SU-DHL-6 (cell line): ENCODE measurements around the gene CAD.
"Not testable (repeated sequence)": the region's sequence is repeated elsewhere in the genome, so short reads cannot be mapped to it uniquely, and the experiment has no call there.

Source experiments
- H2AFZ ChIP-seq: fragments of 200-600 bp; sonication (generic); 2 replicates; pipeline ENCODE4 v1.6.1; 2014; ENCODE audit warnings: low read depth, mild to moderate bottlenecking, moderate library complexity, mixed read lengths, antibody characterized with exemption, low read length; ENCODE audit not compliant: severe bottlenecking
- H3F3A ChIP-seq: fragments of 200-600 bp; shearing (Covaris generic); 2 replicates; pipeline ENCODE4 v1.6.0; 2016; ENCODE audit warnings: antibody characterized with exemption, mild to moderate bottlenecking; ENCODE audit not compliant: insufficient read depth
- H3K27ac ChIP-seq: fragments of 200-600 bp; sonication (generic); 2 replicates; pipeline ENCODE4 v1.5.1; 2016; ENCODE audit warnings: low read depth, mild to moderate bottlenecking, low read length, moderate library complexity, mixed read lengths
- H3K27me3 ChIP-seq: fragments of 200-600 bp; sonication (generic), shearing (Covaris generic); 2 replicates; pipeline ENCODE4 v1.6.0; 2014; ENCODE audit warnings: mild to moderate bottlenecking, low read length
- H3K36me3 ChIP-seq: fragments of 200-600 bp; sonication (generic); 2 replicates; pipeline ENCODE4 v1.6.1; 2014; ENCODE audit warnings: mild to moderate bottlenecking, low read length, mixed read lengths
- H3K4me2 ChIP-seq: fragments of 300-600, 200-600 bp; shearing (Covaris generic), sonication (generic); 2 replicates; pipeline ENCODE4 v1.6.0; 2014; ENCODE audit warnings: low read length, low read depth, mild to moderate bottlenecking; ENCODE audit not compliant: poor library complexity, severe bottlenecking
- H3K4me3 ChIP-seq: fragments of 200-600 bp; sonication (generic); 2 replicates; pipeline ENCODE4 v1.5.1; 2014; ENCODE audit warnings: antibody characterized with exemption, low read length, mild to moderate bottlenecking, mixed read lengths; ENCODE audit not compliant: insufficient read depth, poor library complexity, severe bottlenecking
- H3K79me2 ChIP-seq: fragments of 200-600 bp; sonication (generic); 2 replicates; pipeline ENCODE4 v1.6.1; 2014; ENCODE audit warnings: mild to moderate bottlenecking, low read length, moderate library complexity; ENCODE audit not compliant: insufficient read depth
- H3K9ac ChIP-seq: fragments of 200-600 bp; sonication (generic); 2 replicates; pipeline ENCODE4 v1.7.0; 2014; ENCODE audit warnings: mild to moderate bottlenecking, low read length
- H3K9me2 ChIP-seq: fragments of 200-600 bp; sonication (generic); replicated peaks from 2 replicates; pipeline ENCODE4 v1.6.1; 2014; ENCODE audit warnings: low read length; ENCODE audit not compliant: insufficient read depth
- H3K9me3 ChIP-seq: fragments of 200-600 bp; sonication (generic); 2 replicates; pipeline ENCODE4 v1.6.1; 2014; ENCODE audit warnings: low read length, mixed read lengths; ENCODE audit not compliant: insufficient read depth
- H4K20me1 ChIP-seq: fragments of 200-600 bp; sonication (generic); 2 replicates; pipeline ENCODE4 v1.6.1; 2014; ENCODE audit warnings: low read depth, mild to moderate bottlenecking, antibody characterized with exemption, low read length, moderate library complexity, mixed read lengths
- CTCF ChIP-seq: fragments of 200-600 bp; sonication (generic); IDR thresholded peaks from one replicate; pipeline ENCODE4 v1.5.1; 2017; ENCODE audit warnings: antibody characterized with exemption, mild to moderate bottlenecking, low read length, moderate library complexity; ENCODE audit not compliant: insufficient read depth, poor library complexity, severe bottlenecking
- EZH2phosphoT487 ChIP-seq: fragments of 200-600 bp; sonication (generic), shearing (Covaris generic); conservative IDR thresholded peaks from 2 replicates; pipeline ENCODE4 v1.6.1; 2018; ENCODE audit warnings: mild to moderate bottlenecking, antibody characterized with exemption, low read length, moderate library complexity, mixed read lengths

Gene CAD

GRCh38 chr2:27270131-27270530 lies 53.0 kb downstream of the CAD start:
- Histone ChIP-seq H3K36me3 (no peaks in the 10 kb centered on the region), H3K9me3 (no peaks in the 10 kb centered on the region), H4K20me1 (no peaks in the 10 kb centered on the region), H2AFZ (no peak overlapping the region), H3K4me2 (no peak overlapping the region), H3K4me3 (no peak overlapping the region), H3K79me2 (no peaks in the 10 kb centered on the region), H3K9me2 (no peaks in the 10 kb centered on the region), H3F3A (no peaks in the 10 kb centered on the region), H3K27me3 (no peaks in the 10 kb centered on the region), H3K27ac (no peak overlapping the region), H3K9ac (no peak overlapping the region)
- TF ChIP-seq EZH2phosphoT487, result no peak

- Histone ChIP-seq H3K27me3 (no peaks in the 10 kb centered on the region), H3K36me3 (no peaks in the 10 kb centered on the region), H3K9me3 (no peaks in the 10 kb centered on the region), H4K20me1 (no peaks in the 10 kb centered on the region), H3F3A (no peaks in the 10 kb centered on the region), H3K4me3 (no peak overlapping the region), H3K9ac (no peak overlapping the region), H3K27ac (no peak overlapping the region), H3K79me2 (no peaks in the 10 kb centered on the region), H3K9me2 (no peaks in the 10 kb centered on the region), H3K4me2 (no peak overlapping the region), H2AFZ (no peak overlapping the region)
- TF ChIP-seq EZH2phosphoT487 (no peak), CTCF (no peak)
Observed at GRCh38 chr2:27270670-27271069, 53.5 kb downstream of the CAD start.

GRCh38 chr2:27271631-27272340 lies 54.6 kb downstream of the CAD start:
- no peak overlapping the region for H3K4me3 ChIP-seq
- H3K4me2 ChIP-seq, result no peak overlapping the region
- H3K27me3 ChIP-seq, result no peaks in the 10 kb centered on the region
- H3K36me3 ChIP-seq, result no peaks in the 10 kb centered on the region
- no peaks in the 10 kb centered on the region for H3K9me2 ChIP-seq
- H3K9me3 ChIP-seq, result no peaks in the 10 kb centered on the region
- no peak overlapping the region for H3K27ac ChIP-seq
- no peaks in the 10 kb centered on the region for H3F3A ChIP-seq
- H3K9ac ChIP-seq, result no peak overlapping the region
- no peak overlapping the region for H2AFZ ChIP-seq
- TF ChIP-seq EZH2phosphoT487, result no peak
- no peak for TF ChIP-seq CTCF
- no peaks in the 10 kb centered on the region for H4K20me1 ChIP-seq
- H3K79me2 ChIP-seq, result no peaks in the 10 kb centered on the region

- H3K9me3 ChIP-seq, H3K4me3 ChIP-seq, H3K9me2 ChIP-seq, H3K9ac ChIP-seq, H3F3A ChIP-seq, H3K36me3 ChIP-seq, H3K27me3 ChIP-seq, H4K20me1 ChIP-seq, H3K27ac ChIP-seq, H3K4me2 ChIP-seq, H2AFZ ChIP-seq, H3K79me2 ChIP-seq: not testable (repeated sequence)
Observed at GRCh38 chr2:27272537-27273522, 55.7 kb downstream of the CAD start.
